MCF 10A (cell line): ENCODE results near the gene RNF144B. TPM values are rescaled to one million over a fixed set of nuclear protein-coding genes. Genes with fewer than 3 reads are reported as not detected.

Source experiments
- BruUV-seq: library from RNA; stranded (reverse); fragments of 400-500 nt; replicated peaks from 2 replicates; lab custom pipeline; 2021; lab: Mats Ljungman, UMichigan
- CTCF ChIA-PET: fragments of 300-600 bp; sonication (Branson Sonifier 250); formaldehyde crosslinking; extraction: SDS; loops from one replicate; lab custom pipeline; 2021; ENCODE audit warnings: antibody characterized with exemption, inconsistent platforms; lab: Yijun Ruan, JAX
- POLR2A ChIA-PET: fragments of 300-600, 350-650 bp; sonication (Branson Sonifier 250); formaldehyde crosslinking; extraction: SDS; loops from one replicate; lab custom pipeline; 2020; ENCODE audit warnings: antibody characterized with exemption, inconsistent platforms; lab: Yijun Ruan, JAX
- DNase-seq: peaks from one replicate; pipeline ENCODE4 v3.0.0-alpha.2; 2018; ENCODE audit not compliant: unreplicated experiment
- H3K27ac Mint-ChIP-seq: one replicate; pipeline ENCODE4 v1.8.0; 2022; ENCODE audit warnings: mild to moderate bottlenecking, low read depth, mixed read lengths; ENCODE audit not compliant: unreplicated experiment
- H3K27me3 Mint-ChIP-seq: one replicate; pipeline ENCODE4 v1.8.0; 2022; ENCODE audit warnings: mixed read lengths; ENCODE audit not compliant: insufficient read depth, unreplicated experiment
- H3K36me3 Mint-ChIP-seq: one replicate; pipeline ENCODE4 v1.8.0; 2022; ENCODE audit warnings: mild to moderate bottlenecking, moderate library complexity, mixed read lengths; ENCODE audit not compliant: insufficient read depth, unreplicated experiment
- H3K4me1 Mint-ChIP-seq: one replicate; pipeline ENCODE4 v1.8.0; 2022; ENCODE audit warnings: mixed read lengths; ENCODE audit not compliant: insufficient read depth, unreplicated experiment
- H3K4me3 Mint-ChIP-seq: one replicate; pipeline ENCODE4 v1.8.0; 2022; ENCODE audit warnings: mild to moderate bottlenecking, moderate library complexity, mixed read lengths; ENCODE audit not compliant: unreplicated experiment
- H3K9me3 Mint-ChIP-seq: one replicate; pipeline ENCODE4 v1.8.0; 2022; ENCODE audit warnings: mixed read lengths; ENCODE audit not compliant: unreplicated experiment
- CTCF ChIP-seq: fragments of 200-600 bp; IDR thresholded peaks from one replicate; pipeline ENCODE4 v1.8.0; 2022; ENCODE audit warnings: antibody characterized with exemption, mild to moderate bottlenecking; ENCODE audit not compliant: unreplicated experiment
- intact Hi-C: fragments of 100-400 bp; cut with micrococcal nuclease; formaldehyde crosslinking; loops from 2 replicates; pipeline ENCODE4 v1.14.1; 2022
- total RNA-seq: library from RNA; stranded (reverse); gene quantifications from 2 replicates; pipeline ENCODE4 v1.2.3, GENCODE V29; 2022

The RNF144B gene
- total RNA-seq, 1 experiment from 2014 or later: 57.9 TPM

- H3K27ac Mint-ChIP-seq: no peak overlapping the region
- BruUV-seq: no TSS peak
- H3K9me3 Mint-ChIP-seq: no peaks in the 10 kb centered on the region
- ChIA-PET POLR2A (no interaction called here), CTCF (interaction anchor here (1.2 to 9.5 kb wide), 2 partner anchors 17 to 188 kb away, joined by 3 to 270 read pairs; no protein-coding TSS in a partner anchor)
- no peak for DNase-seq
- H3K27me3 Mint-ChIP-seq: no peaks in the 10 kb centered on the region
- no peaks in the 10 kb centered on the region for H3K4me1 Mint-ChIP-seq
- intact Hi-C loops: loop anchor here (10.0 kb wide), 2 partner anchors 695 to 925 kb away; no protein-coding TSS in a partner anchor
- TF ChIP-seq CTCF: no peak
- no peaks in the 10 kb centered on the region for H3K36me3 Mint-ChIP-seq
- no peak overlapping the region for H3K4me3 Mint-ChIP-seq
Measured at GRCh38 chr6:18509871-18510643, 122.9 kb downstream of the RNF144B start.

GRCh38 chr6:18510644-18511033 is 123.5 kb downstream of the RNF144B start:
- intact Hi-C loops: no loop called here
- Mint-ChIP-seq H3K27ac (no peak overlapping the region), H3K4me3 (no peak overlapping the region), H3K36me3 (no peaks in the 10 kb centered on the region), H3K27me3 (no peaks in the 10 kb centered on the region), H3K9me3 (no peaks in the 10 kb centered on the region), H3K4me1 (no peaks in the 10 kb centered on the region)
- TF ChIP-seq CTCF: no peak
- CTCF ChIA-PET: interaction anchor here (1.2 kb wide), 1 partner anchor 16 kb away, joined by 3 read pairs; no protein-coding TSS in a partner anchor
- POLR2A ChIA-PET: no interaction called here
- no peak for DNase-seq
- no TSS peak for BruUV-seq

GRCh38 chr6:18511211-18511610 is 124.1 kb downstream of the RNF144B start:
- no peaks in the 10 kb centered on the region for H3K4me1 Mint-ChIP-seq
- CTCF ChIA-PET: no interaction called here
- intact Hi-C loops: no loop called here
- no peak overlapping the region for H3K27ac Mint-ChIP-seq
- POLR2A ChIA-PET: no interaction called here
- no peak for DNase-seq
- TF ChIP-seq CTCF: no peak
- no TSS peak for BruUV-seq
- H3K27me3 Mint-ChIP-seq: no peaks in the 10 kb centered on the region
- no peaks in the 10 kb centered on the region for H3K36me3 Mint-ChIP-seq
- H3K4me3 Mint-ChIP-seq: no peak overlapping the region
- H3K9me3 Mint-ChIP-seq: no peaks in the 10 kb centered on the region

GRCh38 chr6:18513253-18513798 is 126.2 kb downstream of the RNF144B start:
- Mint-ChIP-seq H3K4me3 (no peak overlapping the region), H3K27ac (no peak overlapping the region), H3K4me1 (no peaks in the 10 kb centered on the region), H3K36me3 (no peaks in the 10 kb centered on the region), H3K9me3 (no peaks in the 10 kb centered on the region), H3K27me3 (no peaks in the 10 kb centered on the region)
- ChIA-PET POLR2A (interaction anchor here (0.6 kb wide), 1 partner anchor 992 kb away, joined by 5 read pairs; no protein-coding TSS in a partner anchor), CTCF (interaction anchor here (1.4 to 3.3 kb wide), 3 partner anchors 10 to 190 kb away, joined by 4 to 22 read pairs (median 4); no protein-coding TSS in a partner anchor)
- no peak for DNase-seq
- no TSS peak for BruUV-seq
- TF ChIP-seq CTCF: no peak
- intact Hi-C loops: no loop called here
